OCI-M2 (cell line): ENCODE results near the gene MILR1.

ENCODE experiments used
- DNase-seq: peaks from one replicate; lab custom pipeline; 2025; ENCODE audit not compliant: unreplicated experiment; lab: John Stamatoyannopoulos, UW

MILR1 gene

DNA sequence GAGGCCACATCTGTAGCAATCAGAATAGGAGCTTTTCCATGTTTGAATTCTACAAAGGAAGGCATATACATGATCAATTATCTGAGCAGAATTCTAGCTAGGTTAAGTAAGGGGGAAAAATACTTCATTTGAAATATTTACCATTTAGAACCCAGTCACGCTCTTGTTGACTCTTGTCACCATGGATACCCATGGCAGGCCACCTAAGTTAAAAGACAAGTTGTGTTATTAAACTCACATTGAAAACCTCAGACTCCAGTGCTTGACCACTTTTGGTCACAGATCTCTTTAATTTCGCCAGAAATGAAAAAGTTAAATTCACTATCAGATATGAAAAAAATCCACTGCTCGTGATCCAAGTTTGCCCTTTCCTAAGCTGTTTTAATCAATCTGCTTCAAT, 53.1 kb downstream of the MILR1 start:
- DNase-seq = no peak

DNA sequence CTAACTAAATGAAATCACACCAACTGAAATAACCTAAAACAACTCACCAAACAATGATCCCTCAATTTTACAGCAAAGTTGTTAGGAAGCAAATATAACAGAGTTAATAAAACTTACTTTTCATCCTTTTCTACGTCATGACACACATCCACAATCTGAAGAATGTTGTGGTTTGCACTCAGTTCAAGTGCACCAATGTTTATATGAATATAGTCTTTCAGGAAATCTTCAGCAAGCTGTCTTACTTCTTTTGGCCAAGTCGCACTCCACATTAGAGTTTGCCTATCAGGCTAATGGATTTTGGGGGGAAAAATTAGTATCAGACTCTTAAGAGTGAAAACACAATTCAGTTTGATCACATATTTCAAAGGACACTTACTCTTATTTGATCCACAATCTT, 53.9 kb downstream of the MILR1 start:
- DNase-seq = no peak

DNA sequence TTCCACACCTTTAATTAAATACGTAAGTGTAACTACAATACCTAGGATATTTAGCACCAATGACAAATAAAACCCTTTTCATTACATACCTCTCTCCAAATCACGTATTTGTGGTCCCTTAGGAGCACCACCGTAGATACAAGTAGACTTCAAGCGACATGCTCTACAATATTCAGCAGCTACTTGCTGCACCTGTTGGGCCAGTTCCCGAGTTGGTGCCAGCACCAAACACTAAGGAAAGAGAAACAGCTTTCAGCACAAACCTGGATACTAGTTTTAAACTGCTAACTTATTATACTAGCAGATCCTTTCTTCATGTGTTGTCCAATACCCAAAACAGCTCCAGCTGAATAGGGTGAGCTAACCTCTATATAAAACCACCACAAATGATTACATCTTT, 54.4 kb downstream of the MILR1 start:
- no peak for DNase-seq

DNA sequence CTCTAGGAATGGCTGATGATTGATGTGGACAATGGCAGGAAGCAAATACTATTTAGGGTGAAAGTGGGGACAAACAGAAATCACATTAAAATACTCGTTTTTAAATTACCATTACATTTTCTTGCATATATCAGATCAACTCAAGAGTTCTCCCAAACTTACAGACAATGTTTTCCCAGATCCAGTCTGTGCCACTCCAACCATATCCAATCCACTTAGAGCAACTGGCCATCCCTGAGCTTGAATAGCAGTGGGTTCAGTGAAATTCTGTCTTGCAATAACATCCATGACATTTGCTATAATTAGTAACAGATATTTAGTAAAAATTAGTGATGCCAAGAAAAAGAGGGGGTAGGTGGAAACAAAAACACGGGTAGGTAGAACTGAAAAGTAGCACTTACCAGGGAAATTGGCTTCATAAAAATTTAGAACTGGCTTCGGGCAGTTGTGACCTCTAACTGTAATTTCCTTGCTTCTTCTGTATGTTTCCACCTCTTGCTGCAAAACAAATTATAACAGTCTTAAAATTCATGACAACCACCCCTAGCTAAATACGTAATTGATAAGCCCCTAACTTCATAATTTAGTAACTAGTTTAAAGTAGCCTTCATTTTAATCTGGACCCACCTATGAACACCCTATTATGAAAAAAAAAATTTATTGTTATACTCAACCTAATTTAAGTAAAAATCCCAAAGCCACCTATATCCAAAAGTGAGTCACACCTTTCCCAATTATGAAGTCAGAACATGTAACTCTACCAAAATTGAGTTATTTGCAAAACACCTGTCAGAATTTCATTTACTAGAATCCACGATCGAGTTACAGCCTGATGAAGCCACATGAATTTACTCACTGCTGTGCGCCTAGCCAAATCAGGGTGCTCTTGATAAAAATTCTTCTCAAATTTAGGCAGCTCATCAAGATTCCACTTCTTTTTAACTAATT, 55.2 kb downstream of the MILR1 start:
- DNase-seq = no peak

DNA sequence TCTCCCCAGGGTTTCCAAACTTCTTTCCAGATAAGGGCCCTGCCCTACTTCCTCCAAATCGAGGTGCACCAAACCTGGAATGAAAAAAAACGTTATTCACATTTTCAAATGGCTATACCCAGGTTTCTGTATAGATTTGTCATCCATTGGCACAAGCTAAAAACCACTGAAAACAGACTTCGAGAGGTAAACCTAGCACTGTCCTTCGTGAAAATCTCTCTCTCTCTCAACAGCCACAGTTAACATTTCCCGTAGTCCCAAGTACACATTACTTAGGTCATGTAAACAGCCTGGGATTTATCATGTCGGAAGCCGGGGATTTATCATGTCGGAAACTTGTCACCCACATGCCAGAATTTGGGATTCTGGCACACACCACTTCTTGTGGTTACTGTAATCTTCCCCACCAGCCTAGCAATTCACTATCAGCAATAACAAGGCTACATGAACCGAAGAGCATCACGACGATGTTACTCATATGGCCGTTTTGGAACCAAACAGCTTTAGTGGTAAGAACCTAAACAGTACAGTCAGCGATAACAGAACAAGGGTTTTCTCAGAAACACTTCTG, 55.9 kb downstream of the MILR1 start:
- DNase-seq = peak; percentile 36

- DNase-seq = no peak
These were observed 56.7 kb downstream of the MILR1 start for GRCh38 chr17:64505340-64506200.

DNA sequence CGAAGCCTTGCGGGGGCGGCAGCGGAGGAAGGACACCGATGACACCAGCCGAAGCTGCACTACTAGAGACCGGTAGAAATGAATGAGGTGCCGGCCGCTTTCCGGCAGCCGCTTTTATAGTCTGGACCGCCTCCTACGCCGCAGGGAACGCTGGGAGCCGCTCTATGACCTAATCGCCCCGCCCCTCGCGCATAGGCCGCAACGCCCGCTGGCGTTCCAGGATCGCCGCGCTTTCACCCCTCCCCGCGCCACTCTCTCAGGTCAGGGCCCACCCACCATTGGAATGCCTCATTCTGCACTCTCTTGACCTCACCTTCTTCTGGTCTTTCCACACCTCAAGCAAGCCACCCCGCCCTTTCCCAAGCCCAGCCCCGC, 57.3 kb downstream of the MILR1 start, which contains the start of gene DDX5:
Gene DDX5 (minus strand): TSS at position 89 of the 375 bp plus-strand sequence. CDS start 170 bp downstream, outside the sequence.
- DNase-seq = peak; percentile 92

DNA sequence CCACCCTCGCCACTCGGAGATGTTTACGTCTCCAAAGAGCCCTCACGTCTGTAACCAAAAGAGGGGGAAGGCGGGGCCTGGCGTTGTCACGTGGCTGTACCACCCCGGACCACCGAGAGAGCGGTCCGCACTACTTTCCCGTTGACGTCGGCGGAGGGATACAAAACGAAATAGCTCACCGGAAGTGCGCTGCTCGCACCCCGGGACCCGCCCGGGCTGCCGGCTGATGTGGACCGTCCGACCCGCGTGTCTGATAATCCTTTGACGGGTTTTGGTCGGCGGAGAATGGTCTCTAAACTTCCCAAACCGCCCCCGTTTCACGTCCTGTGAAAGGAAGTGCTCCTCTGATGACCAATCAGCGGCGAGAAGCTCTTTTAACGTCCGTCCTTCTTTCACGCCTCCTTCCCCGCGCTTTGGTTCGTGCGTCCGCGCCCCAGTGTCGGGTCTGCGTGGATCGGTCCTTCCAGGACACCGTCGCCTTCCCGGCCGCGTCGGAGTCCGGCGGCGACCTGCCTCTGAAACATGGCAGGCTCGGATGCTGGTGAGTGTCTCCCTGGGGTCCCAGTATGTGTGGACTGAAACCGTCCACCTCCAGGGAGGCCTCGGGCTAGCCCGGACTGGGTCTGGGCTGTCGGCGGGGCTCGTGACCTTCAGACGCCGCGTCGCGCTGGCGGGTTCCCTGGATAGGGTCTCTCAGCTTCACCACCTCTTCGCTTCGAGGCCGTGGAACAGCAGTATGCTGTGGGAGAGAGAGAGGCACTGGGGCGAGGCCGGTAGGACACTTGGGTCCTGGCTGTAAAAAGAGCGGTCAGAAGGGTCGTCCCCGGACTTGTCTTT, 57.9 kb downstream of the MILR1 start, which contains the start of gene CEP95:
Gene CEP95 (plus strand): TSS at position 402 of the 837 bp plus-strand sequence. CDS start 121 bp downstream, at position 523.
- peak; percentile 92 for DNase-seq

DNA sequence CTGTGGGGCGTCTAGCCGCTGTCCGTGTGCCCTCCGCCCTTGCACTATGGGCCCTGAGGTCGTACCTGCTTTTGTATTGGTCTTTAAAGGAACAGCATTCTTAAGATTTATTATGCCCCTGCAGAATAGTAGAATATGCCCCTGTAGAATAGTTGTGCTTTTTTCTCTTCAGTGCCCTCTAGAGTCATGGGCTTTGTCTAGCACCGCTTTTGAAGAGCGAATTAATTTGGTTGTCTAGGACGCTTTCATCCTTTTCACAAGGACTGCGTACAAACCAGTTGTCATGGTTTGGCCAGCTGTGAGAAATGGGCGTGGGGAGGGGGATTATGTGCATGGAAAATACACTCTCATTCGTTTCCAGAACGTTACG, 58.5 kb downstream of the MILR1 start:
- DNase-seq = no peak

GRCh38 chr17:64508683-64509082, 59.8 kb downstream of the MILR1 start:
- DNase-seq = no peak

- no peak for DNase-seq
These were observed 60.3 kb downstream of the MILR1 start for GRCh38 chr17:64509179-64509578.

DNA sequence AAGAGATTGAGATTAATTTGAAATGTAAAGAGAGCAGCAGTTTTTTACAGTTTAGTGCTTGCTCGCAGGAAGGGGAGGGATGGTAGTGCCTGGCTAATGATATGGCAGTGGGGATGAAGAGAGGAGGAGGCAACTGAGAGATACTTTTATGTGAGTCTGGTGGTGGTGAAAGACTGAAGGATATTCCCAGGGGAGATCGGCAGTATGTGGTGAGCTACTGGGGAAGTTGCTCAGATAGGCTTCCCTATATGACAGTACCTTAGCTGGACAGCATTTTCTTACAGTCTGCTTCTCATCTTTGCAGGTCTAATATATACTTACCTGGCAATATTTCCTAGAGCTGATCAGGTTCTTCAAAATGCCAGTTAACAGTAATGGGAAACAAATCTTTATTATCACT, 66.5 kb downstream of the MILR1 start:
- no peak for DNase-seq

- DNase-seq = no peak
These were observed 66.9 kb downstream of the MILR1 start for GRCh38 chr17:64515829-64516228.
